Ishikawa (cell line): ENCODE results near the gene BEX3.

Experiments used
- CEBPB ChIP-seq: IDR thresholded peaks from 2 replicates; pipeline ENCODE4 v1.6.1; 2012
- EP300 ChIP-seq: IDR thresholded peaks from 2 replicates; pipeline ENCODE4 v1.6.1; 2012; ENCODE audit warnings: borderline replicate concordance
- RAD21 ChIP-seq: IDR thresholded peaks from 2 replicates; pipeline ENCODE4 v1.6.1; 2012; ENCODE audit warnings: low read depth
- TAF1 ChIP-seq: IDR thresholded peaks from 2 replicates; pipeline ENCODE4 v1.6.1; 2012; ENCODE audit warnings: low read depth, mild to moderate bottlenecking

DNA sequence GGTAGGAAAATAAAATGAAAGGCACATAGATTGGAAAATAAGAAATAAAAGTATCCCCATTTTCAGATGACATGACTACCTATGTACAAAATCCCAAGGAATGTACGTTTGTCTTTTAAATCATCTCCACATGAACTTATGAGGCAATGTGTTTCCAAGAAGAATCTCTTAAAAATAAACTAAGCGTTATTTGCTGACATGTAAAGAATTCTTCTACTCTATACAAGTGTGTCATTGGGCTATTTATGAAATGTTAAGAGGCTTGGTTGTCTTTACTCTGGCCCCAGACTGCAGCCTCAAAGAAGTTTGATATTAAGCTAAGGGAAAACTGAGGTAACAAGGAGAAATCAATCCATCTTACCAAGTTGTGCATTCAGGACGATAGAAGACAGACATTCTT, 17.1 kb downstream of the BEX3 start:
- no peak for TF ChIP-seq TAF1
- no peak for TF ChIP-seq CEBPB
- no peak for TF ChIP-seq RAD21
- no peak for TF ChIP-seq EP300
